ENCODE measurements around the gene SLC35G6. TPM values are rescaled to one million over a fixed set of nuclear protein-coding genes. Genes with fewer than 3 reads are reported as not detected.

SLC35G6 gene
- total RNA-seq, 1 donor from 2014 or later: not detected

DNA sequence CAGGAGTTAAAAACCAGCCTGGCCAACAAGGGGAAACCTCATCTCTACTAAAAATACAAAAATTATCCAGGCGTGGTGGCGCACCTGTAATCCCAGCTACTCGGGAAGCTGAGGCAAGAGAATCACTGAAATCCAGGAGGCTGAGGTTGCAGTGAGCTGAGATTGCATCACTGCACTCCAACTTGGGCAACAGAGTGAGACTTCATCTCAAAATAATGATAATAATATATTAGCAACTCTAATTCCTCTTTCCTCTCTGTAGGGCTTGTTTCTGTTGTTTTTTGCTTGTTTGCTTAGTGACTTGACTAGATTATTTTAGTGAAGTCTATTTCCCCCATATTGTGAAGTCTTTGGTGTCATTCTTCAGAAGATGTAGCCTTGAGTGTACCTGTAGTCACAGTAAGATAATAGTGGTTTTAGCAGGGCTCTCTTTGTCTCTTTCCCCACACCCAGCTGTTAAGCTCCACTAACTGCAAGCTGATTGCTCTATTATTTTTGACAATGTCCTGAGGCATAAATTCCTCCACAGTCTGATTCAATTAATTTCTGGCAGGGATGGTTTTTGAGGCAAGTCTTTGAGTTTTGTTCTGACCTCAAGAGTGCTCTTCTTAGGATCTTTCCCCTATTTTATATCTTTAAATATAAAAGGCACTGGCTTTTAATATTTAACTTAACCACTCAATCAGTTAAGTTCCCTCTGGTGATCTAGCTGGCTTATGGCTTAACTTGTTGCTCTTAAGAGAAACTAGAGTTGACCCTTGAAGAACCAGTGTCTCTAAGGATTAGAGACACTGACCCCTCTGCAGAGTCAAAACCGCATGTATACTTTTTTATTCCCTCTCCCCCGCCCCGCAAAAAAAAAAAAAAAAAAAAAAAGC, 49.0 kb downstream of the SLC35G6 start:
- TF ChIP-seq, protein P1, sequence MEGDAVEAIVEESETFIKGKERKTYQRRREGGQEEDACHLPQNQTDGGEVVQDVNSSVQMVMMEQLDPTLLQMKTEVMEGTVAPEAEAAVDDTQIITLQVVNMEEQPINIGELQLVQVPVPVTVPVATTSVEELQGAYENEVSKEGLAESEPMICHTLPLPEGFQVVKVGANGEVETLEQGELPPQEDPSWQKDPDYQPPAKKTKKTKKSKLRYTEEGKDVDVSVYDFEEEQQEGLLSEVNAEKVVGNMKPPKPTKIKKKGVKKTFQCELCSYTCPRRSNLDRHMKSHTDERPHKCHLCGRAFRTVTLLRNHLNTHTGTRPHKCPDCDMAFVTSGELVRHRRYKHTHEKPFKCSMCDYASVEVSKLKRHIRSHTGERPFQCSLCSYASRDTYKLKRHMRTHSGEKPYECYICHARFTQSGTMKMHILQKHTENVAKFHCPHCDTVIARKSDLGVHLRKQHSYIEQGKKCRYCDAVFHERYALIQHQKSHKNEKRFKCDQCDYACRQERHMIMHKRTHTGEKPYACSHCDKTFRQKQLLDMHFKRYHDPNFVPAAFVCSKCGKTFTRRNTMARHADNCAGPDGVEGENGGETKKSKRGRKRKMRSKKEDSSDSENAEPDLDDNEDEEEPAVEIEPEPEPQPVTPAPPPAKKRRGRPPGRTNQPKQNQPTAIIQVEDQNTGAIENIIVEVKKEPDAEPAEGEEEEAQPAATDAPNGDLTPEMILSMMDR (IDR thresholded peaks at IDR 0.05): no peak
- no peak overlapping the region for H3K27ac ChIP-seq
- no peak overlapping the region for H3K4me3 ChIP-seq
- no peaks in the 10 kb centered on the region for H3K27me3 ChIP-seq
- H3K4me1 ChIP-seq: no peaks in the 10 kb centered on the region
- no peak for DNase-seq (ENCODE audit: low spot score in 2 of 2)
- peaks cover 4 to 13% of the 10 kb centered on the region in 2 donors for H3K9me3 ChIP-seq
- intact Hi-C loops (cut with DNase I): no loop called here
- no peaks in the 10 kb centered on the region for H3K36me3 ChIP-seq

Other genes starting within 250 kb of the SLC35G6 start
- gene DVL2, start 246.9 kb upstream of the SLC35G6 start, total RNA-seq: 17.2 TPM
- gene PHF23, start 242.0 kb upstream of the SLC35G6 start, total RNA-seq: 13.3 TPM
- gene GABARAP, start 239.0 kb upstream of the SLC35G6 start, total RNA-seq: 422 TPM
- gene CTDNEP1, start 229.7 kb upstream of the SLC35G6 start, total RNA-seq: 81.4 TPM
- 106 TPM for gene ELP5, start 229.2 kb upstream of the SLC35G6 start, total RNA-seq
- not detected for gene CLDN7, start 219.0 kb upstream of the SLC35G6 start, total RNA-seq
- 4.9 TPM for gene SLC2A4, start 199.7 kb upstream of the SLC35G6 start, total RNA-seq
- gene YBX2, start 186.8 kb upstream of the SLC35G6 start, total RNA-seq: not detected
- 248 TPM for gene EIF5A, start 173.8 kb upstream of the SLC35G6 start, total RNA-seq
- 52.4 TPM for gene GPS2, start 166.1 kb upstream of the SLC35G6 start, total RNA-seq
- gene NEURL4, start 152.1 kb upstream of the SLC35G6 start, total RNA-seq: 22.0 TPM
- 12.0 TPM for gene ACAP1, start 144.9 kb upstream of the SLC35G6 start, total RNA-seq
- 14.6 TPM for gene KCTD11, start 129.3 kb upstream of the SLC35G6 start, total RNA-seq
- gene TMEM95, start 126.3 kb upstream of the SLC35G6 start, total RNA-seq: not detected
- 0.43 TPM for gene TNK1, start 100.4 kb upstream of the SLC35G6 start, total RNA-seq
- gene PLSCR3, start 86.9 kb upstream of the SLC35G6 start, total RNA-seq: 297 TPM
- gene TMEM256, start 77.3 kb upstream of the SLC35G6 start, total RNA-seq: 241 TPM
- gene NLGN2, start 73.6 kb upstream of the SLC35G6 start, total RNA-seq: 34.3 TPM
- not detected for gene SPEM1, start 61.1 kb upstream of the SLC35G6 start, total RNA-seq
- gene SPEM2, start 55.8 kb upstream of the SLC35G6 start, total RNA-seq: not detected
- gene SPEM3, start 52.6 kb upstream of the SLC35G6 start, total RNA-seq: not detected
- 20.4 TPM for gene TMEM102, start 46.0 kb upstream of the SLC35G6 start, total RNA-seq
- 0.32 TPM for gene FGF11, start 41.9 kb upstream of the SLC35G6 start, total RNA-seq
- gene CHRNB1, start 36.4 kb upstream of the SLC35G6 start, total RNA-seq: 5.0 TPM
- gene ZBTB4, start 1.8 kb upstream of the SLC35G6 start, total RNA-seq: 67.9 TPM
- 69.5 TPM for gene POLR2A, start 2.9 kb downstream of the SLC35G6 start, total RNA-seq
- gene TNFSF12, start 67.6 kb downstream of the SLC35G6 start, total RNA-seq: 88.6 TPM
- 17.5 TPM for gene TNFSF13, start 77.3 kb downstream of the SLC35G6 start, total RNA-seq
- gene SENP3, start 80.5 kb downstream of the SLC35G6 start, total RNA-seq: 92.0 TPM
- gene CD68, start 98.2 kb downstream of the SLC35G6 start, total RNA-seq: 151 TPM
- gene MPDU1, start 102.4 kb downstream of the SLC35G6 start, total RNA-seq: 157 TPM
- gene SOX15, start 108.6 kb downstream of the SLC35G6 start, total RNA-seq: not detected
- 19.3 TPM for gene FXR2, start 133.5 kb downstream of the SLC35G6 start, total RNA-seq
- 22.6 TPM for gene SAT2, start 146.4 kb downstream of the SLC35G6 start, total RNA-seq
- gene SHBG, start 148.7 kb downstream of the SLC35G6 start, total RNA-seq: not detected
- gene ATP1B2, start 169.5 kb downstream of the SLC35G6 start, total RNA-seq: 0.11 TPM
- 48.0 TPM for gene TP53, start 206.0 kb downstream of the SLC35G6 start, total RNA-seq
- 1.5 TPM for gene WRAP53, start 207.0 kb downstream of the SLC35G6 start, total RNA-seq
- gene EFNB3, start 223.8 kb downstream of the SLC35G6 start, total RNA-seq: not detected
- gene DNAH2, start 236.3 kb downstream of the SLC35G6 start, total RNA-seq: 0.43 TPM